ENCODE measurements around the gene GAS7. TPM values are rescaled to one million over a fixed set of nuclear protein-coding genes. Genes with fewer than 3 reads are reported as not detected.

GAS7 gene
- total RNA-seq, 1 experiment from 2014 or later: 6.0 TPM

DNA sequence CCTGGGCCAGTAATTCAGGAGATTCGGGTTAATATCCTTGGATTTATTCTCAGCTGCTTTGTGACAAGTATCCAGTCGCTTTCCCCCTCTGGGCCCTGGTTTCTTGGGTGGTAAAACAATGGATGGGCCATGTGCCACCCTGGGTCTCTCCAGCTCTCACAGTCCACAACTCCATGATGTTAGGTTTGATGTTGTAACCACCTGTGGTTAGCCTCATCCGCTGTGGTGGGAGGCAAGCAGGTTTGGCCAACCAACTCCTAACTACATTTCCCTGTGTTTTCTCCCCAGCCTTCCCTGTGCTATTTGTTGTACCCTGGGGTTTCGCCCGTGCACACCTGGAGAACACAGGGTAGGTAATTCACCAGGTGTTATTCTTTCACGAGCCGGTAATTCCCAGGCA is 337.6 kb downstream of the GAS7 start:
- Histone ChIP-seq H2BK12ac (ENCODE audit: insufficient read length, low read depth, low read length) (no peak overlapping the region), H3T11ph (ENCODE audit: low read length) (no peak overlapping the region), H3K4ac (ENCODE audit: low read depth, low read length) (no peak overlapping the region), H2AK5ac (ENCODE audit: insufficient read length, low read length) (no peak overlapping the region), H4K8ac (replicated peaks; ENCODE audit: insufficient read length, low read depth, low read length) (no peak overlapping the region), H3K23me2 (ENCODE audit: insufficient read length, low read depth, low read length, poor library complexity, severe bottlenecking) (no peaks in the 10 kb centered on the region), H4K20me1 (ENCODE audit: control insufficient read depth, insufficient read depth, insufficient read length) (no peaks in the 10 kb centered on the region), H2BK15ac (ENCODE audit: low read depth, low read length) (no peak overlapping the region; the same call in 1 of the 2 replicates), H2BK5ac (ENCODE audit: insufficient read length, low read length) (no peak overlapping the region), H4K5ac (ENCODE audit: insufficient read length, low read depth, low read length) (no peak overlapping the region), H4K91ac (ENCODE audit: insufficient read length, low read depth, low read length) (no peak overlapping the region), H3K14ac (ENCODE audit: insufficient read depth, low read length) (no peak overlapping the region), H3K9ac (ENCODE audit: extremely low read depth, insufficient read length, low read length) (no peak overlapping the region), H3K18ac (ENCODE audit: insufficient read length, low read depth, low read length) (no peak overlapping the region), H3K27ac (ENCODE audit: insufficient read length, low read depth, low read length) (no peak overlapping the region), H3K4me2 (ENCODE audit: insufficient read depth, insufficient read length, low read length) (no peak overlapping the region), H3K9me3 (ENCODE audit: control insufficient read depth, low read depth, low read length) (no peaks in the 10 kb centered on the region), H3K56ac (ENCODE audit: insufficient read length, low read depth, low read length) (no peak overlapping the region), H2BK20ac (ENCODE audit: low read depth, low read length, poor library complexity, severe bottlenecking) (no peak overlapping the region), H3K79me2 (ENCODE audit: insufficient read depth, low read length) (no peaks in the 10 kb centered on the region), H3K4me1 (ENCODE audit: insufficient read depth, low read length) (no peaks in the 10 kb centered on the region), H3K79me1 (ENCODE audit: insufficient read depth, low read depth, low read length, poor library complexity, severe bottlenecking) (no peaks in the 10 kb centered on the region), H2AFZ (ENCODE audit: low read length) (no peak overlapping the region), H3K27me3 (ENCODE audit: insufficient read depth, low read length) (no peaks in the 10 kb centered on the region), H3K23ac (ENCODE audit: insufficient read length, low read depth, low read length) (no peak overlapping the region), H2BK120ac (ENCODE audit: low read depth, low read length, poor library complexity, severe bottlenecking) (no peak overlapping the region)
- TF ChIP-seq CTCF (conservative IDR thresholded peaks at IDR 0.05): no peak
- no peak for DNase-seq
- no peaks in the 10 kb centered on the region for H3K4me1 Mint-ChIP-seq
- H3K4me3 Mint-ChIP-seq: no peak overlapping the region
- peaks cover 8 to 25% of the 10 kb centered on the region in 2 experiments; a peak in 4 of 5 replicates for H3K9me3 Mint-ChIP-seq
- no CpG with 5 or more reads among the region's 7 CpGs for WGBS (ENCODE audit: extremely low coverage, insufficient read length, low lambda C conversion rate)
- no peak overlapping the region for H3K27ac Mint-ChIP-seq
- H3K27me3 Mint-ChIP-seq (ENCODE audit: low read depth): peaks cover 9% of the 10 kb centered on the region
- no peaks in the 10 kb centered on the region for H3K36me3 Mint-ChIP-seq (ENCODE audit: insufficient read depth in 1 of 3, low read depth in 3 of 3)

Other genes with a start within 250 kb of the GAS7 start
- gene MYH13, start 174.4 kb upstream of the GAS7 start, total RNA-seq (2021): not detected in 2 replicates
- not detected in 2 replicates for gene MYH8, start 223.3 kb upstream of the GAS7 start, total RNA-seq (2021)